NCI-H187 (cell line): Measurements from ENCODE around the gene KIF26A.

Source experiments
- DNase-seq, 2 experiments: peaks; one replicate each; lab custom pipeline; 2025; lab: John Stamatoyannopoulos, UW

Gene KIF26A

GRCh38 chr14:104157016-104157928, 18.9 kb downstream of the KIF26A start:
- DNase-seq = no peak

- DNase-seq = no peak
Measured at GRCh38 chr14:104158827-104159798, 20.7 kb downstream of the KIF26A start.

GRCh38 chr14:104159990-104160389, 21.6 kb downstream of the KIF26A start:
- DNase-seq = no peak

- no peak for DNase-seq
Measured at GRCh38 chr14:104161602-104162367, 23.4 kb downstream of the KIF26A start.

GRCh38 chr14:104162495-104162894, 24.1 kb downstream of the KIF26A start:
- DNase-seq = no peak

GRCh38 chr14:104163541-104163940, 25.2 kb downstream of the KIF26A start:
- DNase-seq = no peak

GRCh38 chr14:104164041-104164440, 25.7 kb downstream of the KIF26A start:
- DNase-seq = no peak

GRCh38 chr14:104164512-104164911, 26.1 kb downstream of the KIF26A start:
- DNase-seq = no peak

GRCh38 chr14:104166698-104167097, 28.3 kb downstream of the KIF26A start:
- DNase-seq = no peak

- no peak for DNase-seq
Measured at GRCh38 chr14:104168603-104169002, 30.2 kb downstream of the KIF26A start.

GRCh38 chr14:104169005-104169698, 30.8 kb downstream of the KIF26A start:
- DNase-seq = no peak

- DNase-seq = no peak
Measured at GRCh38 chr14:104169699-104170479, 31.5 kb downstream of the KIF26A start.

GRCh38 chr14:104171029-104171697, 32.8 kb downstream of the KIF26A start:
- DNase-seq = no peak

- no peak for DNase-seq
Measured at GRCh38 chr14:104171895-104172294, 33.5 kb downstream of the KIF26A start.

- no peak for DNase-seq
Measured at GRCh38 chr14:104172349-104172748, 34.0 kb downstream of the KIF26A start.

- DNase-seq = no peak
Measured at GRCh38 chr14:104172880-104173279, 34.5 kb downstream of the KIF26A start.

GRCh38 chr14:104174051-104174450, 35.7 kb downstream of the KIF26A start:
- DNase-seq = no peak

GRCh38 chr14:104175041-104175440, 36.7 kb downstream of the KIF26A start:
- no peak for DNase-seq

GRCh38 chr14:104175811-104176210, 37.4 kb downstream of the KIF26A start:
- DNase-seq = no peak

GRCh38 chr14:104176611-104177010, 38.2 kb downstream of the KIF26A start:
- no peak for DNase-seq
